Transverse colon (tissue), 4 donors: ENCODE data around the gene RASGEF1C. TPM values are rescaled to one million over a fixed set of nuclear protein-coding genes. Genes with fewer than 3 reads are reported as not detected.

Experiments used
- DNase-seq: peaks from one replicate; pipeline ENCODE4 v3.0.0-alpha.2; 2019
- H3K27ac ChIP-seq, 4 donors: fragments of 200-600 bp; sonication (generic); 2 replicates each; pipeline ENCODE4 v1.5.1; 2016 to 2018; ENCODE audit warnings: inconsistent platforms in 4 of 4
- H3K27me3 ChIP-seq: fragments of 200-600 bp; sonication (generic); 2 replicates; pipeline ENCODE4 v1.5.1; 2017; ENCODE audit warnings: inconsistent platforms
- H3K36me3 ChIP-seq, 4 donors: fragments of 200-600 bp; sonication (generic); 2 replicates each; pipeline ENCODE4 v1.5.1; 2017 to 2019; ENCODE audit warnings: inconsistent platforms in 4 of 4
- H3K4me1 ChIP-seq, 4 donors: fragments of 200-600 bp; sonication (generic); 2 replicates each; pipeline ENCODE4 v1.5.1; 2017 to 2020; ENCODE audit warnings: inconsistent platforms in 4 of 4
- H3K4me3 ChIP-seq, 4 donors: fragments of 200-600 bp; sonication (generic); 1 replicate in 1 of 4; 2 replicates in 3 of 4; pipeline versions ENCODE4 v1.5.1 to v1.6.1; 2017 to 2019; ENCODE audit warnings: inconsistent platforms in 4 of 4
- H3K9me3 ChIP-seq, 2 donors: fragments of 200-600 bp; sonication (generic); 2 replicates each; pipeline ENCODE4 v1.5.1; 2017 to 2019; ENCODE audit warnings: inconsistent platforms in 2 of 2
- EP300 ChIP-seq: sonication (generic); formaldehyde crosslinking; IDR thresholded peaks from one replicate; pipeline ENCODE4 v1.6.1; 2017; ENCODE audit warnings: antibody characterized with exemption, low read depth
- POLR2A ChIP-seq: fragments of 450-650 bp; IDR thresholded peaks from one replicate; pipeline ENCODE4 v1.6.1; 2016; ENCODE audit warnings: antibody characterized with exemption, mild to moderate bottlenecking, moderate library complexity
- POLR2AphosphoS5 ChIP-seq, 3 donors: sonication (generic); formaldehyde crosslinking; IDR thresholded peaks; one replicate each; pipeline ENCODE4 v1.6.1; 2016; ENCODE audit warnings: antibody characterized with exemption in 3 of 3
- WGBS, 2 donors: methylation state at CpG; one replicate each; pipeline ENCODE4 v1.1.5; 2018; ENCODE audit warnings: low coverage in 1 of 2; 5-methylcytosine and 5-hydroxymethylcytosine counted together
- in situ Hi-C, 4 donors: fragments of 200-750 bp; cut with MboI; loops; one replicate each; pipeline versions ENCODE4 v1.15.0 to v1.15.1; 2017; ENCODE audit warnings: low sequenced_read_pairs in 3 of 4, low pct_ligation_motif_present in 1 of 4, low pct_unique_long_range_greater_than_20kb in 1 of 4
- intact Hi-C: fragments of 100-400 bp; cut with DNase I; formaldehyde crosslinking; loops from one replicate; pipeline ENCODE4 v1.15.1; 2023; ENCODE audit warnings: low total_unique reads
- total RNA-seq, 4 donors: library from RNA; depleted of rRNA; stranded (reverse); fragments of >200 nt; gene quantifications; one replicate each; pipeline ENCODE4 v1.1.0, GENCODE V29; 2016
- TF ChIP-seq, protein P1 (sequence below), 5 experiments: fragments of 200-600 bp in 3 of 5; fragments of 450-650 bp in 2 of 5; sonication (generic) in 3 of 5; IDR thresholded peaks; 1 replicate in 2 of 5; 2 replicates in 3 of 5; pipeline ENCODE4 v1.5.1; 2016 to 2017; ENCODE audit warnings: antibody characterized with exemption in 5 of 5, inconsistent platforms in 3 of 5, mild to moderate bottlenecking in 2 of 5, moderate library complexity in 1 of 5

Gene RASGEF1C
- total RNA-seq, 4 donors from 2014 or later: 0.14 to 3.0 TPM; not detected in 2

GRCh38 chr5:180072556-180072955 is 136.5 kb downstream of the RASGEF1C start:
- 88 to 90% methylated on average over 2 to 25 of the region's 25 CpGs for WGBS, 2 donors
- in situ Hi-C loops: no loop called here
- no peaks in the 10 kb centered on the region for H3K27me3 ChIP-seq
- peak overlapping the region; percentile 96 to 99 (median 97) for H3K27ac ChIP-seq
- H3K36me3 ChIP-seq: no peaks in the 10 kb centered on the region
- no peak for TF ChIP-seq POLR2AphosphoS5 (IDR thresholded peaks at IDR 0.05)
- TF ChIP-seq, protein P1, sequence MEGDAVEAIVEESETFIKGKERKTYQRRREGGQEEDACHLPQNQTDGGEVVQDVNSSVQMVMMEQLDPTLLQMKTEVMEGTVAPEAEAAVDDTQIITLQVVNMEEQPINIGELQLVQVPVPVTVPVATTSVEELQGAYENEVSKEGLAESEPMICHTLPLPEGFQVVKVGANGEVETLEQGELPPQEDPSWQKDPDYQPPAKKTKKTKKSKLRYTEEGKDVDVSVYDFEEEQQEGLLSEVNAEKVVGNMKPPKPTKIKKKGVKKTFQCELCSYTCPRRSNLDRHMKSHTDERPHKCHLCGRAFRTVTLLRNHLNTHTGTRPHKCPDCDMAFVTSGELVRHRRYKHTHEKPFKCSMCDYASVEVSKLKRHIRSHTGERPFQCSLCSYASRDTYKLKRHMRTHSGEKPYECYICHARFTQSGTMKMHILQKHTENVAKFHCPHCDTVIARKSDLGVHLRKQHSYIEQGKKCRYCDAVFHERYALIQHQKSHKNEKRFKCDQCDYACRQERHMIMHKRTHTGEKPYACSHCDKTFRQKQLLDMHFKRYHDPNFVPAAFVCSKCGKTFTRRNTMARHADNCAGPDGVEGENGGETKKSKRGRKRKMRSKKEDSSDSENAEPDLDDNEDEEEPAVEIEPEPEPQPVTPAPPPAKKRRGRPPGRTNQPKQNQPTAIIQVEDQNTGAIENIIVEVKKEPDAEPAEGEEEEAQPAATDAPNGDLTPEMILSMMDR (IDR thresholded peaks at IDR 0.05): no peak
- no peak for TF ChIP-seq POLR2A
- no peak for TF ChIP-seq EP300
- H3K9me3 ChIP-seq: no peaks in the 10 kb centered on the region
- intact Hi-C loops: no loop called here
- peaks cover 4 to 34% (median 11%) of the 10 kb centered on the region in 4 donors for H3K4me1 ChIP-seq
- H3K4me3 ChIP-seq: no peak overlapping the region
- DNase-seq: no peak

DNA sequence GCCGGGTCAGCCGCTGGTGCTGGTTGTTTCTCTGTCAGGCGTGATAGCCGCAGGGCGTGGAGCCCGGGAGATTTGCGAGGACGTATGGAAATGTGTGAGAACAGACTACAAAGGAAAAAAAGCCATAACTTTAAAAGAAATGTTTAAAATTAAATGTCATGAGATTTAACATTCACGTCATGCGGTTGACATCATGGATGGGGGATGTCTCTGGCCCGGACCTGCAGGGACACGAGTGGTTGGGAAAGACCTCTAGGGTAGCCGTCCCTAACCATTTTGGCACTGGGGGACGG is 136.8 kb downstream of the RASGEF1C start:
- Histone ChIP-seq H3K4me3 (peak overlapping the region in 3 of 4 donors; percentile 79 to 98 (median 82)), H3K36me3 (no peaks in the 10 kb centered on the region), H3K27me3 (no peaks in the 10 kb centered on the region), H3K27ac (peak overlapping the region; percentile 96 to 99 (median 97)), H3K4me1 (peaks cover 4 to 34% (median 11%) of the 10 kb centered on the region in 4 donors), H3K9me3 (no peaks in the 10 kb centered on the region)
- 16 to 43% methylated on average over 6 to 14 of the region's 14 CpGs for WGBS, 2 donors
- intact Hi-C loops: no loop called here
- in situ Hi-C loops: no loop called here
- DNase-seq: no peak
- TF ChIP-seq POLR2A (no peak), POLR2AphosphoS5 (IDR thresholded peaks at IDR 0.05) (no peak), EP300 (no peak)
- TF ChIP-seq, protein P1 (IDR thresholded peaks at IDR 0.05): no peak

DNA sequence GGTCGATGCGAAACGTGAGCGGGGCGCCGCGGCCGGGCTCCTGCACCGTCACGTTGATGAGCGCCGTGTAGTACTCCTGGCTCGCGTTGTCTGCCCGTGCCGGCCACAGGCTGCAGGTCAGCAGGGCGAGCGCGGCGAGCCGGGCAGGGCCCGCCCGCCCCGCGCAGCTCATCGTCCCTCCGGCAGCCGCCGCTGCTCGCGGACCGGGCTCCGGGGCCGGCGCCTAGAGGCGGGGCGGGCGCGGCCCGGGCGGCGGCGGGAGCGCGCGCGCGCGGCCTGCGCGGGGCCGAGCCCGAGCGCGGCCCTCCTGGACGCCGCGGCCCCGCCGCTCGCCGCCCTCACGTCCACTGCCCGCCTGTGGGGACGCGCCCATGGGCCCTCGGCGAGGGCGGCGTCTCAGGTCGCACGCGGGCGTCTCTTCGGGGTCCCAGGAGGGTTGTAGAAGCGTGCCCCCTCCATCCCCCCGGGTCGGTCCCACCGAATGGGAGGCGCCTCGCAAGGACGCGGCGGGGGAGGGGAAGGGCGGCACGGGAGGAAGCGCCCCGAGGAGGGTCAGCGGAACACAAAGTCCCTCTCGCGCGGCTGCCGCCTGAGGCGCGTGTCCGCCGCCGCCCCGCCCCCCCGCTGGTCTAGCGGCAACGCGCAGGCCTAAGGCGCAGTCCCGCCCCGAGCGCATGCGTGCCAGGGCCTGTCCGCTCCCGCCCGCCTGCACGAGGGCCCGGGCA is 137.3 kb downstream of the RASGEF1C start, which contains the start of gene RNF130:
Gene RNF130, minus strand, starts transcription at position 229 of the 725 bp plus-strand sequence. Its CDS starts 57 bp downstream, at position 172.
- H3K27me3 ChIP-seq: no peaks in the 10 kb centered on the region
- in situ Hi-C loops: no loop called here
- H3K4me3 ChIP-seq: peak within 1 kb of the TSS; percentile 79 to 98 (median 88)
- no peaks in the 10 kb centered on the region for H3K9me3 ChIP-seq
- TF ChIP-seq POLR2A (peak; percentile 83), EP300 (peak; percentile 27), POLR2AphosphoS5 (IDR thresholded peaks at IDR 0.05) (peak; percentile 4 to 84 (median 76))
- TF ChIP-seq, protein P1 (IDR thresholded peaks at IDR 0.05): peak in 1 of 5 experiments; percentile 20
- H3K27ac ChIP-seq: peak within 1 kb of the TSS; percentile 96 to 99 (median 97)
- intact Hi-C loops: no loop called here
- no peaks in the 10 kb centered on the region for H3K36me3 ChIP-seq
- WGBS, 2 donors: 0% methylated on average over 67 of the region's 113 CpGs; no CpG with 5 or more reads in 1 of the 2 donors
- peaks cover 4 to 34% (median 11%) of the 10 kb centered on the region in 4 donors for H3K4me1 ChIP-seq
- DNase-seq: peak; percentile 95

GRCh38 chr5:180070756-180071530 is 138.1 kb downstream of the RASGEF1C start:
- Histone ChIP-seq H3K4me3 (peak overlapping the region; percentile 79 to 98 (median 88)), H3K4me1 (peaks cover 4 to 34% (median 11%) of the 10 kb centered on the region in 4 donors), H3K36me3 (no peaks in the 10 kb centered on the region), H3K27ac (peak overlapping the region; percentile 96 to 99 (median 97)), H3K27me3 (no peaks in the 10 kb centered on the region), H3K9me3 (no peaks in the 10 kb centered on the region)
- peak; percentile 33 for DNase-seq
- TF ChIP-seq POLR2A (no peak), EP300 (no peak), POLR2AphosphoS5 (IDR thresholded peaks at IDR 0.05) (no peak)
- TF ChIP-seq, protein P1 (IDR thresholded peaks at IDR 0.05): no peak
- intact Hi-C loops (no loop called here), in situ Hi-C loops (no loop called here)
- 2 to 6% methylated on average over 10 to 44 of the region's 48 CpGs for WGBS, 2 donors
